Motor neuron (in vitro differentiated cells): ENCODE data around the gene CMTR1. TPM values are rescaled to one million over a fixed set of nuclear protein-coding genes. Genes with fewer than 3 reads are reported as not detected.
A peak's percentile ranks its signal among the peaks of the same experiment; 100 is the strongest.

Experiments
- ATAC-seq, 8 experiments: fragments of 200-7000 bp; cut with Tn5 transposase; replicated peaks in 6 of 8; 2 replicates each; pipeline ENCODE4 v1.8.0; 2021; ENCODE audit warnings: mild to moderate bottlenecking in 8 of 8, moderate library complexity in 8 of 8
- H3K27ac ChIP-seq, 2 donors: fragments of 250-450 bp; sonication (Bioruptor Pico); 2 replicates each; pipeline ENCODE4 v1.9.0; 2021; ENCODE audit warnings: antibody characterized with exemption in 2 of 2, mild to moderate bottlenecking in 2 of 2, moderate library complexity in 1 of 2
- H3K4me1 ChIP-seq, 2 donors: fragments of 250-450 bp; sonication (Bioruptor Pico); replicated peaks in 1 of 2; 2 replicates each; pipeline ENCODE4 v1.6.1; 2021; ENCODE audit warnings: antibody characterized with exemption in 2 of 2, mild to moderate bottlenecking in 2 of 2, moderate library complexity in 1 of 2
- H3K4me3 ChIP-seq, 5 donors: fragments of 250-450 bp; sonication (Bioruptor Pico); 2 replicates each; pipeline ENCODE4 v1.9.0; 2021; ENCODE audit warnings: antibody characterized with exemption in 5 of 5, mild to moderate bottlenecking in 5 of 5, moderate library complexity in 4 of 5
- WGBS, 10 experiments: fragments of 450-650 bp; shearing (Covaris generic); methylation state at CpG; one replicate each; pipeline ENCODE4 v1.0.0; 2022; 5-methylcytosine and 5-hydroxymethylcytosine counted together
- in situ Hi-C, 9 experiments: fragments of 400-800 bp; cut with MboI; loops; one replicate each; pipeline ENCODE4 v1.15.0; 2021; ENCODE audit warnings: low sequenced_read_pairs in 9 of 9, low pct_unique_long_range_greater_than_20kb in 2 of 9; ENCODE audit not compliant: unreplicated experiment in 9 of 9
- total RNA-seq, 8 experiments: library from RNA; unstranded; fragments of 300-600 nt; gene quantifications; 2 replicates each; pipeline versions ENCODE4 v1.2.3 to v1.2.4, GENCODE V29; 2022

The CMTR1 gene
- total RNA-seq, 8 experiments from 2014 or later = 24.8 to 43.3 (median 32.9) TPM

DNA sequence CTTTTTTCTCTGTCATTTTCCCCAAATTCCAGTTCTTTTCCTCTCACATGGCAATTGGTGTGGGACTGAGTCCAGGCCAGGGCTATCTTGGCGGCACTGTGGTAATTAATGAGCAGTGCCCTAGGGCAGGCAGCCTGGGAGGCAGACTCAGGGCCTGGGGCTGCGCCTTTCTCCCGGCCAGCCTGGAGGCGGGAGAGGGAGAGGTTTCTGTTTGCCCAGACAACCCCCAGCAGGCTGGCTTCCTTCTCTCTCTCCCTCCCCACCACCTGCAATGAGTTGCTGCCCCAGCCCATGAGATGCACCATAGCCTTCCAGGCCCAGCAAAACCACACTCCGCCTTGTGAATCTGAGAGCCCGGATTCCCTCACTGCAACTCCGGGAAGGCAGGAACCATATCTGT is 81.8 kb downstream of the CMTR1 start:
- ATAC-seq = no peak
- in situ Hi-C loops = no loop called here
- Histone ChIP-seq H3K27ac (no peak overlapping the region), H3K4me3 (no peak overlapping the region), H3K4me1 (peaks cover 69 to 71% of the 10 kb centered on the region in 2 donors)
- WGBS, 10 experiments = 59 to 100% (median 80%) methylated on average over 1 to 5 of the region's 7 CpGs; no CpG with 5 or more reads in 4 of the 10 experiments

DNA sequence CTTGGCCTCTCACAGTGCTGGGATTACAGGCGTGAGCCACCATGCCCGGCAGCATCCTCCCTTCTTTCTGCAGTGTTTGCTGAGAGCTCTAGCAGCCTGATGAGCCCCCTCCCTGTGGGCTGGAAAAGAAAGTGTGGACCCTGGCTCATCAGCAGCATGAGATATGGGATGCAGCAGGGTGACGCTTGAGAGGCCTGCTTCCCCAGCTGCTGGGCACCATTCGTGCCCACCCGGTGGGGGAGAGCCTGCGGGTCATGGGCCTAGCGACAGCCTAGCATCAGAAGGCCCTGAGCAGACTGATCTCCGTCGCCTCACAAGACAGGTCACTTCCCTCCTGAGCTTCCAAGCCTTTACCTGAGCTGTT is 82.7 kb downstream of the CMTR1 start:
- ATAC-seq = peak in 5 of 8 experiments; percentile 0 to 31 (median 25)
- in situ Hi-C loops = no loop called here
- Histone ChIP-seq H3K4me3 (no peak overlapping the region), H3K27ac (peak overlapping the region; percentile 49 to 74), H3K4me1 (peaks cover 69 to 71% of the 10 kb centered on the region in 2 donors)
- WGBS, 10 experiments = 55 to 81% (median 60%) methylated on average over 1 to 5 of the region's 9 CpGs; no CpG with 5 or more reads in 7 of the 10 experiments

DNA sequence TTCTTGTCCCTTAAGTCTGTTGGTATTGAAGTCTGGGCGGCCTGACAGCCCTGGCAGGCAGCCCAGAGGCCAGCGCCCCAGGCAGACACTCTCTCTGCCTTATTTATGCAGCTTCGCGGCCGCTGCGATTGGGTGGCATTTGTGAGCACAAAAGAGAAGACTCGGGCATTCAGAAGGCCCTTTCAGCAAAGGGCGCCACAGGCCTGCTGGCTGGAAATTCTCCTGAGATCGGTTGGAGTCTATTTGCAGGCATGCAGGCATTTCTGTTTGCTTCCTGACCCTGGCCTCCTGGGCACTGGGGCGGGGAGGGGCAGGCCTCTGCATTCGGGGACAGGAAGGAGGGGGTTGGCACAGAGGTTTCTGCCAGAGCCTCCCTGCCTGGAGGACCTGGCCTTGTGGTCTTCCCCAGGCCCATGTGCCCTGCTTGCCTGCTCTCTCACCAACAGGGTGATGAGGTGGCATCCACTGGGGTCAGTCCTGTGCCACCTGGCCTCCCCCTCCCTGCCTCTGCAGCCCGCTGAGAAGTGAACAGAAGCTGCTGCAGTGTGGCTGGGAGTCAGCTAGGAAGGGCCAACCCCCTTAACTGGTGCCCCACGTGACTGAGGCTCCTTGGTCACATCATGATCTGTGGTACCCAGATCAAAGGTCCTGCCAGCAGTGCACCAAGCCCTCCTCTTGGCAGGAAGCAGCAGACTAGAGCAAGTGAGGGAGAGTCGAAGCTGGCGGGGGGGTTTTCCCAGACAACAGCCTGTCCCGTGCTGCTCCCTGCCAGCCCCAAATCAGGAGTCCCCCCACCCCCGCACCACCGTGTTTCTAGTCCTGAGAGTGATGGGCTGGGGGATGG is 83.3 kb downstream of the CMTR1 start:
- Histone ChIP-seq H3K27ac (peak overlapping the region; percentile 49 to 74), H3K4me1 (peaks cover 67 to 69% of the 10 kb centered on the region in 2 donors), H3K4me3 (no peak overlapping the region)
- ATAC-seq = peak; percentile 7 to 78 (median 55)
- in situ Hi-C loops = no loop called here
- WGBS, 10 experiments = 3 to 66% (median 45%) methylated on average over 1 to 6 of the region's 18 CpGs; no CpG with 5 or more reads in 4 of the 10 experiments

DNA sequence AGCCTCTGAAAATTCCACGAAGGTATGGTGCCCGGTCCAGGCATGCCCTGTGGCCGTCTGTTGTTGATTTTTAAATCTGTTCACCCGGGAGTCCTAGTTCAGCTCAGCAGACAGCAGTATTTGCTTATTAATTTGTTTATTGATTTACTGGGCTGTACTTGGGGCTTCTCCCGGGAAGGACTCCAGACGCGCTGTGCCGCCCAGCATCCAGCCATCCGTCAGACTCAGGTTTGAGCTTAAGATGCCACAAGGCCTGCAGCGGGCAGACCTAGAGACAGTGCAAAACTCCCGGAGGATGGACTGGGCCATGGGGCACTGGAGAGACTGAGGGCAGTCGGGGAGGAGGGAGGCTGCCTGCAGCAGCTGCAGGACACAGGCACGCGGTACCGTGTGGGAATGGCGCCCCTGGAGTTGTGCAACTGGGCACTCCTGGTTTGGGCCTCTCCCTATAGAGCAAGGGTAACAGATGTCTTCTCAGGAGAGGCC is 83.9 kb downstream of the CMTR1 start:
- H3K4me1 ChIP-seq = peaks cover 61 to 63% of the 10 kb centered on the region in 2 donors
- in situ Hi-C loops = no loop called here
- ATAC-seq = peak in 7 of 8 experiments; percentile 6 to 33 (median 21)
- H3K27ac ChIP-seq = peak overlapping the region; percentile 49 to 74
- WGBS, 10 experiments = 37 to 69% (median 57%) methylated on average over 4 to 13 of the region's 16 CpGs; no CpG with 5 or more reads in 5 of the 10 experiments
- H3K4me3 ChIP-seq = no peak overlapping the region

DNA sequence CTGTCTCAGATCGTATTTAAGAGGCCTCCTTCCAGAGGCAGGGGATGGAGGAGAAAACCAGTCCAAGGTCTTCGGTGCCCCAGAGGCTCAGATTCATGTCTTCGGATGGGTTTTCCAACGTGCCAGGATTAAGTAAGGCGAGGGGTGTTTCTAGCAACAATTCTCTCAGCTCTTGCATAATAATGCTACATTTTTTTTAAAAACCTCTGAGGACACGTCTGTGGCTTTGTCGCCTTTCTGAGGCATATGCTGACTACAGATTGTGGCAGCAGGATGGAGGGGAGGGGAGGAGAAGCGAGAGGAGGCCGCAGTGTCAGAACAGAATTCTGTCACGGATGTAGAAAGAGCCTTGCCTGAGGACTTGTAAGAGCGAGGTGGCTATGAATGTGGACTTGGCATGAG is 84.4 kb downstream of the CMTR1 start:
- peak in 3 of 8 experiments; percentile 11 to 22 (median 13) for ATAC-seq
- Histone ChIP-seq H3K4me1 (peaks cover 56 to 59% of the 10 kb centered on the region in 2 donors), H3K27ac (peak overlapping the region; percentile 49 to 74), H3K4me3 (no peak overlapping the region)
- in situ Hi-C loops = no loop called here
- WGBS, 10 experiments = 7 to 74% (median 44%) methylated on average over 3 to 8 of the region's 11 CpGs; no CpG with 5 or more reads in 2 of the 10 experiments

DNA sequence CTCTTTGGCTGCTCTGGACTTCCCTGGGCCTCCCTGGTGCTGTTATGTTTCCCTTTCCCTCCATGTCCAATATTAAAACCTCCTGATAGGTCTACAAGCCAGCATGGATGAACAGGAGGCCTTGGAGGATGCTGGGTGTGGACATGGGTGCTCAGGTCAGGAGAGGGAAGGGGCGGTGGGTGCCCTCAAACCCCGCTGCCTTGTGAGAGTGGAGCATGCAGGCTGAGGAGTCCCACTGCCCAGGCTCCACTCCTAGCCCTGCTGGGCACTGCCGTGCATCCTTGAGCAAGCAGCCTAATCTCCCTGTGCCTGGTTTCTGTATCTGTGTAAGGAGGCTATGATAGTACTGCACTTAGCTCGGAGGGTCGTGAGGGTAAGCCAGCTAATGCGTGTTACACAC is 85.1 kb downstream of the CMTR1 start:
- WGBS, 10 experiments = 20 to 100% (median 93%) methylated on average over 1 to 4 of the region's 6 CpGs; no CpG with 5 or more reads in 5 of the 10 experiments
- no peak for ATAC-seq
- in situ Hi-C loops = no loop called here
- H3K27ac ChIP-seq = no peak overlapping the region
- H3K4me1 ChIP-seq = peaks cover 49 to 52% of the 10 kb centered on the region in 2 donors
- H3K4me3 ChIP-seq = no peak overlapping the region

DNA sequence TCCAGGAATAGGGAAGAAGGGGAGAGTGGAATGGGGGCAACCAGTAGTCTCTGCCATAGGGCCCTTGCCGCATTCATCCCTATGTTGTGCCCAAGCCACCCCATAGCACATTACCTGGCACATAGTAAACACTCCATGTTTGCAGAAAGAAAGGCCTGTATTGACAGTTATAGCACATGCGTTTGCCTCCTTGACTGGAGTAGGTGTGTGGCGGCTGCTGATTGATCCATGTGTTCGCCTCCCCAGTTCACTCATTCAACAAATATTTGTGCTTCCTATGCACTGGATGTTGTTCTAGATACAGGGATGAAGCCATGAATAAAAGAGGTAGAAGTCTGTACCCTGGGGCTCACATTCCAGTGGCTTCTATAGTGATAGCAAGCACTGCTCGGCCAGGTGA is 86.4 kb downstream of the CMTR1 start:
- Histone ChIP-seq H3K4me1 (peaks cover 37 to 38% of the 10 kb centered on the region in 2 donors), H3K4me3 (no peak overlapping the region), H3K27ac (no peak overlapping the region)
- WGBS, 10 experiments = 67 to 100% (median 97%) methylated on average over 1 to 5 of the region's 5 CpGs; no CpG with 5 or more reads in 2 of the 10 experiments
- in situ Hi-C loops = no loop called here
- no peak for ATAC-seq

DNA sequence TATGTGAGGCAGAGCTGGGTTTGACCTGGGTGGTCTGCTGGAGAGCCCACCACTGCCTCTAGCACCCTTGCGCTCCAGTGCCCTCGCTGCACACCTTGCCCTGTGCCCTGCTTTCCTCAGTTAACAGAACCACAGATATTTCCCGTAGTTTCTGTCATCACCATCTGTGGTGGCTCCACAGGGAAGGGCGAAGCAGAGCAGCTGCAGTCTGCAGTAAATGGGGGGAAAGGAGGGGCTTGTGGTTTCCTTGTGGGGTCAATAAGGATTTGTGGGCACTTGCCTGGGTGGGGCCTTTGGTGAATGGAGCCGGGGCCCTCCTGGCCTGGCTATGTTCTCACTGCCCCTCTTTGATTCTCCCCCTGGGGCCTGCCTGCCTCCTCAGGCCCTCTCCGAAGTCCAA is 87.9 kb downstream of the CMTR1 start:
- WGBS, 10 experiments = 70 to 100% (median 100%) methylated on average over 1 to 4 of the region's 6 CpGs; no CpG with 5 or more reads in 5 of the 10 experiments
- H3K4me3 ChIP-seq = no peak overlapping the region
- H3K4me1 ChIP-seq = peaks cover 24 to 27% of the 10 kb centered on the region in 2 donors
- ATAC-seq = no peak
- in situ Hi-C loops = no loop called here
- no peak overlapping the region for H3K27ac ChIP-seq

DNA sequence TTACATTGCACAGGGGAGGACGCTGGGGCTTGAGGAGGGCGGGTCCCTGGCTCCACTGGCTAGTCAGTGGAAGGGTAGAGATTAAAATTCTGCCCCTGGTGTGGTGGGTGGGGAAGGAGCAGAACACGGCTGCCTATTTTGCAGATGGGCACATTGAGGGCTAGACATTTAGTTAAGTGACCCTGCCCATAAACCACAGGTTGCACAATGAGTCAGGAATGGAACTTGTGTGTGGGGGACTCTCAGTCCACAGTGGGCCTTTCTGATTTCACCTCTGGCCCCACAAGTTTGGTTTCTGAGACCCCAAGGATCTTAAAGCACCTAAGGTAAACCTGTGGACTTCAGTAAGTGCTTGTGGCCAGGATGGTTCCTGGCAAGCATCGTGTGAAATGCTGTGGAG is 88.7 kb downstream of the CMTR1 start:
- Histone ChIP-seq H3K27ac (no peak overlapping the region), H3K4me3 (no peak overlapping the region), H3K4me1 (peaks cover 16 to 19% of the 10 kb centered on the region in 2 donors)
- 62 to 93% (median 89%) methylated on average over 2 to 3 of the region's 4 CpGs; no CpG with 5 or more reads in 7 of the 10 experiments for WGBS, 10 experiments
- no peak for ATAC-seq
- in situ Hi-C loops = no loop called here

DNA sequence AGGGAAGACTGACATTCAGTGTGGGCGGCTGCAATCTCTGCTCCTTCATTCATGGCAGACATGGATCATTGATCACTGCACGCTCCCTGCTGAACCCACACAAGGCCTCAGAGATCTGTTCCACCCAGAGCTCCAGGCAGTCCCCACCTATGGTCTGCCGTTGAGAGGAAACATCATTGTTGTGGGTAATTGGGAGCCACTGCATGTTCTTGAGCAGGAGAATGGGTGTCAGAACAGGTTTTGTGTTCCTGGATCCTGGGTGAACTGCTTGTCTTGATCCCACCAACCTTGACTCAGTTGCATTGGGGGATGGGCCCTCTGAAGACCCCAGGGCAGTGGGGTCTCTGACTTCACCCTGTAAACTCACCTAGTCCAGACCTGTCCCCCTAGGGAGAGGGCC is 89.8 kb downstream of the CMTR1 start:
- H3K4me1 ChIP-seq = peaks cover 5 to 8% of the 10 kb centered on the region in 2 donors
- H3K4me3 ChIP-seq = no peak overlapping the region
- H3K27ac ChIP-seq = no peak overlapping the region
- in situ Hi-C loops = no loop called here
- ATAC-seq = no peak
- 70 to 93% (median 75%) methylated on average over 2 to 3 of the region's 3 CpGs; no CpG with 5 or more reads in 7 of the 10 experiments for WGBS, 10 experiments

DNA sequence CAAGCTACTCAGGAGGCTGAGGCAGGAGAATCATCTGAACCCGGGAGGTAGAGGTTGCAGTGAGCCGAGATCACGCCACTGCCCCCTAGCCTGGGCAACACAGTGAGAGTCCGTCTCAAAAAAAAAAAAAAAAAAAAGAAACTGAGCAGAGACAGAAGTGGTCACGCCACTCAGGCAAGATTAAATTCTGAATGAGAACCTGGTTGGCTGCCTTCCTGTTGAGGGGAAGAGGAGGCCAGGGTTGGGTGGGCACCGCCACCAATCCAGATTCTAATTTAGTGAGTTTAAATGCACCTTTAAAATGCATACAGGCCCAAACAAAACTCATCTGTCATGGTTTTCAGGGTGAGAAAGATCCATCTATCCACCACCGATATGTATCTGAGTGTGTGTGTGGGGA is 90.4 kb downstream of the CMTR1 start:
- in situ Hi-C loops = no loop called here
- Histone ChIP-seq H3K4me1 (peaks cover 2 to 7% of the 10 kb centered on the region in 2 donors), H3K4me3 (no peak overlapping the region), H3K27ac (no peak overlapping the region)
- WGBS, 10 experiments = 20 to 93% (median 88%) methylated on average over 1 to 6 of the region's 7 CpGs; no CpG with 5 or more reads in 3 of the 10 experiments
- ATAC-seq = no peak

DNA sequence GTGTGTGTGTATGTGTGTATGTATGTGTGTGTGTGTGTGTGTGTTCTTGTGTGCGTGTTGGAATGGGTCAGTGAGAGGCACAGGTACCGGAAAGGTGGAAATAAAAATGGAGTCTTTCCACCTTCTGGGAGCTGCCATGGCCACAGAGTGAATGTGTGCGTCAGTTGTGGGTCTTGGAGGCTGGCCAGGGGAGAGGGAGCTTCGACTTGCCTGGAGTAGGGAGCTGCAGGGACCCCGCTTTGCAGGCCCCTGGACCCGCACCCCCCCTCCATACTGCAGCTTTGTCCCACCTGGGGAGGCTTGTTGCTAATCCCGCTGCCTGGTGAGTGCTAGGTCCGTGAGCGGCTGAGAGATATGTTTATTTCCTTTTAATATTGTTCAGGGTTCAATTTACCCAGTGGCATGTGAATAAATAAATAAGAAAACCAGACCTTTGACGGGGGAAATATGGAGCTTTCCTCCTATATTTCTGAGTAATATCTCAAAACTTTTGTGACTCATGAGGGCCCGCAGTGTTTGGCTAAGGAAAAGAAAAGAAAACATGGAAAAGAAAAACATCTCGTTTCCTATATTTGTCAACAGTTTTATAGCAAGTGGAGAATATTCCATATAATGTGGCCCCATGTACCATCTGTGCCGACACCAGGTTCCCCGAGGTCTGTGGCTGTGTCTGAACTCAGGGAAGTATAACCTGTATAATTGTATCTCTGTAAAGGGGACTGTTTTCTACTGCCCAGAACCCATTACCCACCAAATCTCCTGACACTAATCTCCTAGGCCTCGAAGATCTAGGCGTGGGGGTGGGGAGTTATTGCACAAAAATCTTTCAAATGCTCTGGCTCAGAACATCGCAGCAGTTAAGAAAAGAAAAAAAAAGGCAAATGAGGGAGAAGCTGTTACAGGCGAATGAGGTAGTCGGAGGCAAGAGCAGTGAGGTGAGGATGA is 91.3 kb downstream of the CMTR1 start:
- in situ Hi-C loops = no loop called here
- 31 to 85% (median 70%) methylated on average over 4 to 11 of the region's 19 CpGs for WGBS, 10 experiments
- no peak overlapping the region for H3K27ac ChIP-seq
- H3K4me1 ChIP-seq = peaks cover 10 to 12% of the 10 kb centered on the region in 2 donors
- peak in 1 of 8 experiments; percentile 47 for ATAC-seq
- H3K4me3 ChIP-seq = no peak overlapping the region
